ENCODE data around the gene OXA1L. TPM values are rescaled to one million over a fixed set of nuclear protein-coding genes. Genes with fewer than 3 reads are reported as not detected.

The OXA1L gene
- total RNA-seq, 1 experiment from 2014 or later, result 146 TPM

GRCh38 chr14:22773162-22774010 is 6.9 kb downstream of the OXA1L start:
- Histone ChIP-seq H4K20me1 (ENCODE audit: insufficient read depth) (no peaks in the 10 kb centered on the region), H3K27me3 (ENCODE audit: insufficient read depth, low read length) (no peaks in the 10 kb centered on the region), H3K79me2 (ENCODE audit: insufficient read depth, low read length) (peaks cover 13% of the 10 kb centered on the region), H3K4me2 (ENCODE audit: low read length) (no peak overlapping the region), H3K4me1 (ENCODE audit: control insufficient read depth in 1 of 2, insufficient read depth in 2 of 2, low read length in 2 of 2) (no peaks in the 10 kb centered on the region), H3K4me3 (replicated peaks in 1 of 2; ENCODE audit: low read depth in 1 of 2, low read length in 2 of 2) (no peak overlapping the region), H3K27ac (ENCODE audit: low read depth, low read length) (no peak overlapping the region), H3K9ac (ENCODE audit: low read length) (no peak overlapping the region), H3K36me3 (ENCODE audit: control insufficient read depth in 1 of 2, insufficient read depth in 2 of 2, low read length in 2 of 2) (peaks cover 35 to 39% of the 10 kb centered on the region in 2 experiments), H2AFZ (ENCODE audit: low read depth, low read length, poor library complexity, severe bottlenecking) (no peak overlapping the region), H3K9me3 (ENCODE audit: control insufficient read depth in 1 of 2, insufficient read depth in 1 of 2, low read depth in 1 of 2, low read length in 2 of 2) (no peaks in the 10 kb centered on the region), H3K9me2 (ENCODE audit: insufficient read depth) (no peaks in the 10 kb centered on the region)
- no TSS peak for BruUV-seq (replicated peaks)
- RAD21 ChIA-PET (ENCODE audit: low non-redundant PET in 1 of 2, low total read pairs in 2 of 2, uncharacterized antibody in 2 of 2, unreplicated experiment in 2 of 2), result no interaction called here
- no peak for ATAC-seq
- intact Hi-C loops (cut with micrococcal nuclease), result no loop called here
- POLR2A ChIA-PET, result interaction anchor here (0.8 kb wide), 1 partner anchor 9 kb away, joined by 4 read pairs; no protein-coding TSS in a partner anchor
- TF ChIP-seq EZH2 (IDR thresholded peaks at IDR 0.05), result no peak
- TF ChIP-seq JUND (IDR thresholded peaks at IDR 0.05), result no peak
- no peak for TF ChIP-seq TCF7L2 (IDR thresholded peaks at IDR 0.05; ENCODE audit: borderline replicate concordance, extremely low read depth, insufficient read depth, insufficient read length)
- no peak for TF ChIP-seq EGR1 (IDR thresholded peaks at IDR 0.05; ENCODE audit: low read depth)
- TF ChIP-seq CBX3 (IDR thresholded peaks at IDR 0.05; ENCODE audit: low read depth), result no peak
- no peak for TF ChIP-seq REST (IDR thresholded peaks at IDR 0.05; ENCODE audit: low read depth)
- TF ChIP-seq ZBTB33 (IDR thresholded peaks at IDR 0.05; ENCODE audit: extremely low read depth, insufficient replicate concordance, low read length), result no peak
- no peak for TF ChIP-seq YY1 (IDR thresholded peaks at IDR 0.05; ENCODE audit: extremely low read depth, insufficient replicate concordance, low read depth, low read length)
- TF ChIP-seq SIN3A (IDR thresholded peaks at IDR 0.05; ENCODE audit: low read depth), result no peak
- no peak for DNase-seq (ENCODE audit: low read depth, low spot score)
- CTCF ChIA-PET, result no interaction called here
